ENCODE results near the gene CYP24A1.

DNA sequence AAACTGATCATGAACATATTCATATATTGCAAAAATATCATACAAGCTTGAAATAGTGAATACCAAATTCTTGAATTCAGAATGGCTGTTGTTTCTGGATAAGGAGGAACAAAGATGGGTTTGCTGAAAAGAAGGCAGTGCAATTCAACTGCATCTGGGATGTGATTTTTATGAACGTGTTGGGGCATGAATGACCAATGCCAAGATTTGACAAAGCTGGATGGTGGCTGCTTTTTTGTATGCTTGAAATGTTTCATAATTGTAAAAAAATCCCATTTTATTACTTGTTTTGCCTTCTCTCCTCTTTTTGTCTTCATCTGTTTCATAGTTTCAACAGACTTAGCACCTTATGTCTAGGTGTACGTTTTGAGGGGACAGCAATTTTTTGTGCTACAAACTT lies 66.6 kb downstream of the CYP24A1 start:
- no peak for TF ChIP-seq ERF (CRISPR knock-in tag; IDR thresholded peaks at IDR 0.05)
- TF ChIP-seq DNMT1 (CRISPR knock-in tag; IDR thresholded peaks at IDR 0.05): no peak
- TF ChIP-seq SP2 (CRISPR knock-in tag; IDR thresholded peaks at IDR 0.05): no peak
- TF ChIP-seq, protein P1, sequence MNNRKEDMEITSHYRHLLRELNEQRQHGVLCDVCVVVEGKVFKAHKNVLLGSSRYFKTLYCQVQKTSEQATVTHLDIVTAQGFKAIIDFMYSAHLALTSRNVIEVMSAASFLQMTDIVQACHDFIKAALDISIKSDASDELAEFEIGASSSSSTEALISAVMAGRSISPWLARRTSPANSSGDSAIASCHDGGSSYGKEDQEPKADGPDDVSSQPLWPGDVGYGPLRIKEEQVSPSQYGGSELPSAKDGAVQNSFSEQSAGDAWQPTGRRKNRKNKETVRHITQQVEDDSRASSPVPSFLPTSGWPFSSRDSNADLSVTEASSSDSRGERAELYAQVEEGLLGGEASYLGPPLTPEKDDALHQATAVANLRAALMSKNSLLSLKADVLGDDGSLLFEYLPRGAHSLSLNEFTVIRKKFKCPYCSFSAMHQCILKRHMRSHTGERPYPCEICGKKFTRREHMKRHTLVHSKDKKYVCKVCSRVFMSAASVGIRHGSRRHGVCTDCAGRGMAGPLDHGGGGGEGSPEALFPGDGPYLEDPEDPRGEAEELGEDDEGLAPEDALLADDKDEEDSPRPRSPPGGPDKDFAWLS (CRISPR knock-in tag; IDR thresholded peaks at IDR 0.05; ENCODE audit: borderline replicate concordance): no peak
- TF ChIP-seq RAD21 (CRISPR knock-in tag; IDR thresholded peaks at IDR 0.05): no peak
- TF ChIP-seq, protein P2, sequence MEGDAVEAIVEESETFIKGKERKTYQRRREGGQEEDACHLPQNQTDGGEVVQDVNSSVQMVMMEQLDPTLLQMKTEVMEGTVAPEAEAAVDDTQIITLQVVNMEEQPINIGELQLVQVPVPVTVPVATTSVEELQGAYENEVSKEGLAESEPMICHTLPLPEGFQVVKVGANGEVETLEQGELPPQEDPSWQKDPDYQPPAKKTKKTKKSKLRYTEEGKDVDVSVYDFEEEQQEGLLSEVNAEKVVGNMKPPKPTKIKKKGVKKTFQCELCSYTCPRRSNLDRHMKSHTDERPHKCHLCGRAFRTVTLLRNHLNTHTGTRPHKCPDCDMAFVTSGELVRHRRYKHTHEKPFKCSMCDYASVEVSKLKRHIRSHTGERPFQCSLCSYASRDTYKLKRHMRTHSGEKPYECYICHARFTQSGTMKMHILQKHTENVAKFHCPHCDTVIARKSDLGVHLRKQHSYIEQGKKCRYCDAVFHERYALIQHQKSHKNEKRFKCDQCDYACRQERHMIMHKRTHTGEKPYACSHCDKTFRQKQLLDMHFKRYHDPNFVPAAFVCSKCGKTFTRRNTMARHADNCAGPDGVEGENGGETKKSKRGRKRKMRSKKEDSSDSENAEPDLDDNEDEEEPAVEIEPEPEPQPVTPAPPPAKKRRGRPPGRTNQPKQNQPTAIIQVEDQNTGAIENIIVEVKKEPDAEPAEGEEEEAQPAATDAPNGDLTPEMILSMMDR (CRISPR knock-in tag; IDR thresholded peaks at IDR 0.05): no peak
- no peak for TF ChIP-seq TMF1 (CRISPR knock-in tag; IDR thresholded peaks at IDR 0.05; ENCODE audit: low read depth)
- no peak for TF ChIP-seq TARDBP (CRISPR knock-in tag; IDR thresholded peaks at IDR 0.05)
- TF ChIP-seq HNF4A (CRISPR knock-in tag; IDR thresholded peaks at IDR 0.05): no peak
- TF ChIP-seq TAF1 (CRISPR knock-in tag; IDR thresholded peaks at IDR 0.05): no peak
- TF ChIP-seq SP5 (CRISPR knock-in tag; IDR thresholded peaks at IDR 0.05; ENCODE audit: borderline replicate concordance, low read depth): no peak
- TF ChIP-seq, protein P3, sequence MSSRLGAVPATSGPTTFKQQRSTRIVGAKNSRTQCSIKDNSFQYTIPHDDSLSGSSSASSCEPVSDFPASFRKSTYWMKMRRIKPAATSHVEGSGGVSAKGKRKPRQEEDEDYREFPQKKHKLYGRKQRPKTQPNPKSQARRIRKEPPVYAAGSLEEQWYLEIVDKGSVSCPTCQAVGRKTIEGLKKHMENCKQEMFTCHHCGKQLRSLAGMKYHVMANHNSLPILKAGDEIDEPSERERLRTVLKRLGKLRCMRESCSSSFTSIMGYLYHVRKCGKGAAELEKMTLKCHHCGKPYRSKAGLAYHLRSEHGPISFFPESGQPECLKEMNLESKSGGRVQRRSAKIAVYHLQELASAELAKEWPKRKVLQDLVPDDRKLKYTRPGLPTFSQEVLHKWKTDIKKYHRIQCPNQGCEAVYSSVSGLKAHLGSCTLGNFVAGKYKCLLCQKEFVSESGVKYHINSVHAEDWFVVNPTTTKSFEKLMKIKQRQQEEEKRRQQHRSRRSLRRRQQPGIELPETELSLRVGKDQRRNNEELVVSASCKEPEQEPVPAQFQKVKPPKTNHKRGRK (CRISPR knock-in tag; IDR thresholded peaks at IDR 0.05): no peak
- TF ChIP-seq NFIB (CRISPR knock-in tag; IDR thresholded peaks at IDR 0.05; ENCODE audit: borderline replicate concordance): no peak
